A549 (cell line): Measurements from ENCODE around the gene ZNF385B. TPM values are rescaled to one million over a fixed set of nuclear protein-coding genes. Genes with fewer than 3 reads are reported as not detected.

ENCODE experiments used
- ATAC-seq, 2 experiments: fragments of 200-7000 bp in 1 of 2; fragments of >200 bp in 1 of 2; cut with Nextera tagmentation in 1 of 2; cut with Tn5 transposase in 1 of 2; 3 replicates each; pipeline versions ENCODE4 v1.8.0 to v1.9.1; 2018 to 2020; ENCODE audit warnings: mild to moderate bottlenecking in 1 of 2, moderate library complexity in 1 of 2
- CTCF ChIA-PET: fragments of 300-600 bp; sonication (Branson Sonifier 250); formaldehyde crosslinking; extraction: SDS; loops from one replicate; lab custom pipeline; 2021; ENCODE audit warnings: antibody characterized with exemption, inconsistent platforms; lab: Yijun Ruan, JAX
- POLR2A ChIA-PET: fragments of 350-600 bp; formaldehyde crosslinking; extraction: SDS; loops from one replicate; lab custom pipeline; 2021; ENCODE audit warnings: antibody characterized with exemption, inconsistent platforms; lab: Yijun Ruan, JAX
- DNase-seq, 2 experiments: peaks; one replicate each; pipeline versions ENCODE4 v3.0.0 to v3.0.0-alpha.2; 2011 to 2016; ENCODE audit warnings: low read depth in 1 of 2, low spot score in 1 of 2
- FAIRE-seq: peaks from 2 replicates; lab custom pipeline; 2011; peaks lifted over from hg19 to GRCh38; lab: Jason Lieb, UNC
- H3K27ac ChIP-seq, 2 experiments: fragments of >200 bp; sonication (Bioruptor Twin); formaldehyde crosslinking; 3 replicates each; pipeline ENCODE4 v1.5.1; 2016 to 2017
- H3K4me1 ChIP-seq: fragments of >200 bp; sonication (Bioruptor Twin); formaldehyde crosslinking; 3 replicates; pipeline ENCODE4 v1.6.1; 2016
- H3K4me2 ChIP-seq: fragments of >200 bp; sonication (Bioruptor Twin); formaldehyde crosslinking; 3 replicates; pipeline ENCODE4 v1.6.1; 2016
- H3K4me3 ChIP-seq: fragments of >200 bp; sonication (Bioruptor Twin); formaldehyde crosslinking; 3 replicates; pipeline ENCODE4 v1.5.1; 2016
- H3K9me3 ChIP-seq: fragments of >200 bp; sonication (Bioruptor Twin); formaldehyde crosslinking; 3 replicates; pipeline ENCODE4 v1.6.1; 2016
- ATOH8 ChIP-seq: fragments of 250-450 bp; sonication (Bioruptor Pico); IDR thresholded peaks from 2 replicates; pipeline ENCODE4 v1.5.0; 2020; ENCODE audit warnings: low read depth, mild to moderate bottlenecking, moderate library complexity
- CBX2 ChIP-seq: fragments of 200-600 bp; sonication (generic); IDR thresholded peaks from 2 replicates; pipeline ENCODE4 v1.6.1; 2016; ENCODE audit warnings: low read depth, mild to moderate bottlenecking, borderline replicate concordance
- CHD4 ChIP-seq: fragments of 200-600 bp; sonication (generic); IDR thresholded peaks from 2 replicates; pipeline ENCODE4 v1.6.1; 2016; ENCODE audit warnings: antibody characterized with exemption, mild to moderate bottlenecking, borderline replicate concordance
- CTCF ChIP-seq: fragments of >200 bp; sonication (Bioruptor Twin); formaldehyde crosslinking; IDR thresholded peaks from 3 replicates; pipeline ENCODE4 v1.5.1; 2016
- ELK1 ChIP-seq: fragments of 150-350 bp; IDR thresholded peaks from 2 replicates; pipeline ENCODE4 v1.6.1; 2014; ENCODE audit warnings: low read depth, mild to moderate bottlenecking, low read length
- EP300 ChIP-seq, 2 experiments: fragments of >200 bp; sonication (Bioruptor Twin); formaldehyde crosslinking; IDR thresholded peaks; 2 replicates in 1 of 2; 3 replicates in 1 of 2; pipeline ENCODE4 v1.6.1; 2016 to 2017
- ESRRA ChIP-seq: fragments of 150-350 bp; IDR thresholded peaks from 2 replicates; pipeline ENCODE4 v1.6.1; 2014; ENCODE audit warnings: mild to moderate bottlenecking, low read length, borderline replicate concordance
- FOSB ChIP-seq: fragments of 250-450 bp; sonication (Bioruptor Pico); IDR thresholded peaks from 2 replicates; pipeline ENCODE4 v1.5.0; 2020; ENCODE audit warnings: mild to moderate bottlenecking, moderate library complexity
- FOXS1 ChIP-seq: fragments of 250-450 bp; sonication (Bioruptor Pico); IDR thresholded peaks from 2 replicates; pipeline ENCODE4 v1.5.0; 2020; ENCODE audit warnings: mild to moderate bottlenecking, moderate library complexity
- HDAC2 ChIP-seq: fragments of 200-600 bp; sonication (generic); IDR thresholded peaks from 2 replicates; pipeline ENCODE4 v1.6.1; 2016
- HEYL ChIP-seq: fragments of 250-450 bp; sonication (Bioruptor Pico); IDR thresholded peaks from 2 replicates; pipeline ENCODE4 v1.8.0; 2021; ENCODE audit warnings: mild to moderate bottlenecking, moderate library complexity
- HMGXB4 ChIP-seq: fragments of 250-450 bp; sonication (Bioruptor Pico); IDR thresholded peaks from 2 replicates; pipeline ENCODE4 v1.5.0; 2021; ENCODE audit warnings: mild to moderate bottlenecking, moderate library complexity, borderline replicate concordance
- HOXA7 ChIP-seq: fragments of 250-450 bp; sonication (Bioruptor Pico); IDR thresholded peaks from 2 replicates; pipeline ENCODE4 v1.5.0; 2020; ENCODE audit warnings: mild to moderate bottlenecking, moderate library complexity
- HOXB5 ChIP-seq: fragments of 250-450 bp; sonication (Bioruptor Pico); IDR thresholded peaks from 2 replicates; pipeline ENCODE4 v1.5.0; 2020; ENCODE audit warnings: mild to moderate bottlenecking, moderate library complexity
- JUN ChIP-seq, 2 experiments: fragments of >200 bp; sonication (Bioruptor Twin); formaldehyde crosslinking; IDR thresholded peaks; 2 replicates in 1 of 2; 3 replicates in 1 of 2; pipeline ENCODE4 v1.6.1; 2016 to 2017
- MAFK ChIP-seq: fragments of 450-650 bp; IDR thresholded peaks from 2 replicates; pipeline ENCODE4 v1.6.1; 2014; ENCODE audit not compliant: partially characterized antibody
- PBX3 ChIP-seq: IDR thresholded peaks from 2 replicates; pipeline ENCODE4 v1.6.1; 2012
- PHF8 ChIP-seq: fragments of 200-600 bp; sonication (generic); IDR thresholded peaks from 2 replicates; pipeline ENCODE4 v1.6.1; 2016; ENCODE audit warnings: low read depth, mild to moderate bottlenecking, antibody characterized with exemption, moderate library complexity, borderline replicate concordance
- SMC3 ChIP-seq: fragments of >200 bp; sonication (Bioruptor Twin); formaldehyde crosslinking; IDR thresholded peaks from 3 replicates; pipeline ENCODE4 v1.6.1; 2018; ENCODE audit warnings: inconsistent platforms
- TFCP2L1 ChIP-seq: fragments of 250-450 bp; sonication (Bioruptor Pico); IDR thresholded peaks from 2 replicates; pipeline ENCODE4 v1.5.0; 2021; ENCODE audit warnings: mild to moderate bottlenecking
- ZC3H11A ChIP-seq: fragments of 450-650 bp; IDR thresholded peaks from 2 replicates; pipeline ENCODE4 v1.6.1; 2014; ENCODE audit warnings: antibody characterized with exemption, mild to moderate bottlenecking
- ZSCAN20 ChIP-seq: fragments of 250-450 bp; sonication (Bioruptor Pico); IDR thresholded peaks from 2 replicates; pipeline ENCODE4 v1.8.0; 2022; ENCODE audit warnings: mild to moderate bottlenecking, moderate library complexity
- WGBS: methylation state at CpG from one replicate; pipeline ENCODE4 v1.1.6; 2017; ENCODE audit errors: missing lambda C conversion rate; 5-methylcytosine and 5-hydroxymethylcytosine counted together
- polyA plus RNA-seq, 4 experiments: library from polyadenylated mRNA; depleted of rRNA in 3 of 4; stranded (reverse); fragments of >200 nt; fragmentation: RNase III in 1 of 4; extraction: RNeasy Plus Mini Kit Qiagen cat#74134 plus additional on column Dnase treatment in 1 of 4; gene quantifications; 2 replicates in 3 of 4; 3 replicates in 1 of 4; pipeline ENCODE4 v1.2.3, GENCODE V29; 2011 to 2017

The ZNF385B gene
- polyA plus RNA-seq, 2 of the 4 experiments (the other 2 are of a cell fraction), result not detected

GRCh38 chr2:179645047-179645446 is 216.4 kb downstream of the ZNF385B start:
- FAIRE-seq, result no peak

GRCh38 chr2:179642462-179642861 is 218.9 kb downstream of the ZNF385B start:
- POLR2A ChIA-PET, result no interaction called here
- no peak for DNase-seq
- CTCF ChIA-PET, result no interaction called here
- no peak overlapping the region for H3K4me3 ChIP-seq
- H3K4me2 ChIP-seq, result no peak overlapping the region
- H3K27ac ChIP-seq, result no peak overlapping the region
- no peaks in the 10 kb centered on the region for H3K9me3 ChIP-seq
- FAIRE-seq, result no peak
- TF ChIP-seq SMC3, result no peak
- no peak for TF ChIP-seq CHD4
- TF ChIP-seq ZSCAN20 (CRISPR knock-in tag), result no peak
- peak; percentile 43 for TF ChIP-seq MAFK
- TF ChIP-seq FOSB (CRISPR knock-in tag), result no peak
- TF ChIP-seq HMGXB4 (CRISPR knock-in tag), result no peak
- TF ChIP-seq, all 56 proteins: peak for 1
- ATAC-seq, result no peak
- 32% methylated on average over 2 of the region's 2 CpGs for WGBS
- H3K4me1 ChIP-seq, result no peaks in the 10 kb centered on the region

More at GRCh38 chr2:179645047-179645446, 216.4 kb downstream of the ZNF385B start:
- ChIA-PET POLR2A (no interaction called here), CTCF (no interaction called here)
- H3K4me3 ChIP-seq, result no peak overlapping the region
- no peak overlapping the region for H3K4me2 ChIP-seq
- H3K9me3 ChIP-seq, result no peaks in the 10 kb centered on the region
- DNase-seq (no peak), ATAC-seq (no peak)
- H3K27ac ChIP-seq, result no peak overlapping the region
- no peaks in the 10 kb centered on the region for H3K4me1 ChIP-seq
- no peak for TF ChIP-seq FOSB (CRISPR knock-in tag)
- TF ChIP-seq PHF8, result no peak
- TF ChIP-seq MAFK, result no peak
- WGBS, result 49% methylated on average over 2 of the region's 2 CpGs

- DNase-seq, result no peak
- Histone ChIP-seq H3K9me3 (no peaks in the 10 kb centered on the region), H3K4me1 (no peaks in the 10 kb centered on the region; the same call in 2 of the 3 replicates), H3K27ac (no peak overlapping the region), H3K4me3 (no peak overlapping the region), H3K4me2 (no peak overlapping the region)
- no peak for ATAC-seq
- ChIA-PET CTCF (no interaction called here), POLR2A (no interaction called here)
- 17% methylated on average over 2 of the region's 2 CpGs for WGBS
- TF ChIP-seq HEYL (CRISPR knock-in tag) (no peak), HOXA7 (CRISPR knock-in tag) (no peak), ZC3H11A (no peak)
- FAIRE-seq, result no peak
Observed at GRCh38 chr2:179636995-179637394, 224.4 kb downstream of the ZNF385B start.

- FAIRE-seq (no peak), DNase-seq (no peak), ATAC-seq (no peak)
- Histone ChIP-seq H3K4me3 (no peak overlapping the region), H3K9me3 (no peaks in the 10 kb centered on the region), H3K4me1 (no peaks in the 10 kb centered on the region; the same call in 2 of the 3 replicates), H3K4me2 (0 out of 3 replicates have a peak overlapping the region, but pooled peaks have one; percentile 8), H3K27ac (no peak overlapping the region)
- ChIA-PET POLR2A (no interaction called here), CTCF (no interaction called here)
- 6% methylated on average over 6 of the region's 6 CpGs for WGBS
- TF ChIP-seq ESRRA, result no peak
- no peak for TF ChIP-seq CTCF
- no peak for TF ChIP-seq TFCP2L1 (CRISPR knock-in tag)
- no peak for TF ChIP-seq EP300 (IDR thresholded peaks at IDR 0.05)
- TF ChIP-seq HOXB5 (CRISPR knock-in tag), result no peak
- no peak for TF ChIP-seq MAFK
- TF ChIP-seq HDAC2, result no peak
- no peak for TF ChIP-seq ATOH8 (CRISPR knock-in tag)
- TF ChIP-seq FOXS1 (CRISPR knock-in tag), result no peak
- TF ChIP-seq PBX3, result no peak
- no peak for TF ChIP-seq CBX2
- no peak for TF ChIP-seq JUN (IDR thresholded peaks at IDR 0.05)
- TF ChIP-seq FOSB (CRISPR knock-in tag), result no peak
- no peak for TF ChIP-seq ELK1
Observed at GRCh38 chr2:179636100-179636980, 225.1 kb downstream of the ZNF385B start.
